HepG2 (cell line): ENCODE data around the gene B3GAT3. TPM values are rescaled to one million over a fixed set of nuclear protein-coding genes. Genes with fewer than 3 reads are reported as not detected.

Experiments used
- CBX1 ChIP-seq: IDR thresholded peaks from one replicate; pipeline ENCODE4 v1.6.1; 2016; ENCODE audit warnings: antibody characterized with exemption, low read depth
- CREB3 ChIP-seq: sonication (generic); formaldehyde crosslinking; IDR thresholded peaks from 2 replicates; pipeline ENCODE4 v1.5.0; 2020; ENCODE audit warnings: missing genetic modification reagents
- CSRNP1 ChIP-seq: sonication (generic); formaldehyde crosslinking; IDR thresholded peaks from 2 replicates; pipeline ENCODE4 v1.8.1; 2023; ENCODE audit warnings: mild to moderate bottlenecking, missing genetic modification reagents
- DR1 ChIP-seq: sonication (generic); formaldehyde crosslinking; IDR thresholded peaks from 2 replicates; pipeline ENCODE4 v1.8.0; 2021; ENCODE audit warnings: mild to moderate bottlenecking, missing genetic modification reagents, inconsistent platforms
- JARID2 ChIP-seq: sonication (generic); formaldehyde crosslinking; IDR thresholded peaks from 2 replicates; pipeline ENCODE4 v1.8.1; 2023; ENCODE audit warnings: missing genetic modification reagents, inconsistent platforms; ENCODE audit not compliant: insufficient replicate concordance
- MAX ChIP-seq: IDR thresholded peaks from 2 replicates; pipeline ENCODE4 v1.6.1; 2012; ENCODE audit warnings: inconsistent platforms
- POLR2G ChIP-seq: fragments of 200-400 bp; formaldehyde crosslinking; IDR thresholded peaks from 2 replicates; pipeline ENCODE4 v1.6.1; 2018; ENCODE audit warnings: mild to moderate bottlenecking, low read depth, low read length, moderate library complexity
- PRDM10 ChIP-seq: sonication (generic); formaldehyde crosslinking; IDR thresholded peaks from 2 replicates; pipeline ENCODE4 v1.4.0; 2020; ENCODE audit warnings: low read depth, missing genetic modification reagents
- RORA ChIP-seq: sonication (generic); formaldehyde crosslinking; IDR thresholded peaks from 2 replicates; pipeline ENCODE4 v1.5.0; 2020; ENCODE audit warnings: mild to moderate bottlenecking, missing genetic modification reagents, moderate library complexity
- THAP8 ChIP-seq: sonication (generic); formaldehyde crosslinking; IDR thresholded peaks from 2 replicates; pipeline ENCODE4 v1.5.1; 2020; ENCODE audit warnings: missing genetic modification reagents, mild to moderate bottlenecking, borderline replicate concordance
- ZBTB34 ChIP-seq: sonication (generic); formaldehyde crosslinking; IDR thresholded peaks from 2 replicates; pipeline ENCODE4 v1.8.0; 2022; ENCODE audit warnings: mild to moderate bottlenecking, missing genetic modification reagents
- ZBTB44 ChIP-seq: sonication (generic); formaldehyde crosslinking; IDR thresholded peaks from 2 replicates; pipeline ENCODE4 v1.4.0; 2020; ENCODE audit warnings: missing genetic modification reagents
- ZFP36L2 ChIP-seq: sonication (generic); formaldehyde crosslinking; IDR thresholded peaks from 2 replicates; pipeline ENCODE4 v1.4.0; 2020; ENCODE audit warnings: missing genetic modification reagents
- ZFP82 ChIP-seq: sonication (generic); formaldehyde crosslinking; IDR thresholded peaks from 2 replicates; pipeline ENCODE4 v1.5.1; 2020; ENCODE audit warnings: mild to moderate bottlenecking, missing genetic modification reagents, borderline replicate concordance
- polyA plus RNA-seq, 8 experiments: library from polyadenylated mRNA; depleted of rRNA in 3 of 8; stranded (reverse) in 7 of 8; unstranded in 1 of 8; fragments of >200 nt; fragmentation: Illumina TruSeq in 4 of 8; extraction: Trizol in 4 of 8; gene quantifications; 2 replicates each; pipeline versions ENCODE4 v1.2.1 to v1.2.3, GENCODE V29; 2011 to 2016; ENCODE audit warnings: low read depth in 4 of 8, missing spikeins in 1 of 8, mixed read lengths in 1 of 8; ENCODE audit not compliant: insufficient read depth in 1 of 8
- total RNA-seq, 5 experiments: library from RNA; depleted of rRNA; stranded (reverse); fragments of >200 nt; fragmentation: Illumina TruSeq; extraction: Trizol; gene quantifications; 2 replicates each; pipeline ENCODE4 v1.2.3, GENCODE V29; 2016; ENCODE audit warnings: low read depth in 1 of 5

B3GAT3 gene
- total and polyA plus RNA-seq, 2 of the 13 experiments (the other 11 are each of a cell fraction or from before 2014, with no cell fraction given): 21.3 to 26.1 TPM

GRCh38 chr11:62621567-62622470, at the start of gene B3GAT3 (continued):
- no peak for TF ChIP-seq ZBTB44 (CRISPR knock-in tag)
- peak; percentile 98 for TF ChIP-seq MAX
- TF ChIP-seq RORA (CRISPR knock-in tag): no peak
- 0 out of 2 replicates have a peak, but pooled peaks have one; percentile 40 for TF ChIP-seq CREB3 (CRISPR knock-in tag)
- TF ChIP-seq THAP8 (CRISPR knock-in tag): peak; percentile 20; the same call in 1 of the 2 replicates
- peak; percentile 72 for TF ChIP-seq PRDM10 (CRISPR knock-in tag)
- TF ChIP-seq ZBTB34: no peak
- TF ChIP-seq CBX1: no peak
- peak; percentile 75; the same call in 1 of the 2 replicates for TF ChIP-seq CSRNP1 (CRISPR knock-in tag)
- no peak for TF ChIP-seq JARID2 (CRISPR knock-in tag)
- peak; percentile 90; the same call in 1 of the 2 replicates for TF ChIP-seq ZFP36L2 (CRISPR knock-in tag)
- peak; percentile 85; the same call in 1 of the 2 replicates for TF ChIP-seq ZFP82 (CRISPR knock-in tag)
- TF ChIP-seq POLR2G: peak; percentile 88
- TF ChIP-seq DR1 (CRISPR knock-in tag): peak; percentile 67; the same call in 1 of the 2 replicates
